ENCODE results near the gene MESP1.

The MESP1 gene

DNA sequence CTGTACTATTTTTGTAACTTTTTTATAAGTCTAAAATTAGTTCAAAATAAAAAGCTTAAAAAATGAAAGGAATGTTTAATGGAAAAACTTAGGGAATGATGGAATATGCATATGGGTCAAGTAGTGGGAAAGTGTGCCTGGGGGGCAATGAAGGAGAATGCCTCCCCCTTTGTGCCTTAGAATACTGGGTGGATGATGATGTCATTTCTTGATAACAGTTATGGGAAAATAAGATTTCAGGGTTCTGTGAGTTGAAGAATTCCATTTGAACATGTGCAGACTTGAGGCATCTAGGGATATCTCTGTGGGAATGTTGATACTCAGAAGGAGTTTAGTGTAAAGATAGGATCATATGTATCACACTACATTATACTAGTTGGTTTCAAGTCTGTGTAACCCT, 46.6 kb downstream of the MESP1 start:
- no peak for DNase-seq
